HFFc6 (cell line): ENCODE data around the gene CA4. TPM values are rescaled to one million over a fixed set of nuclear protein-coding genes. Genes with fewer than 3 reads are reported as not detected.
"Not testable (repeated sequence)": the region's sequence is repeated elsewhere in the genome, so short reads cannot be mapped to it uniquely, and the experiment has no call there.

Experiments used
- DNase-seq: peaks from one replicate; pipeline ENCODE4 v3.0.0-alpha.2; 2018
- H3K27ac Mint-ChIP-seq: 2 replicates; pipeline ENCODE4 v1.8.0; 2020; ENCODE audit warnings: mild to moderate bottlenecking, mixed read lengths
- H3K27me3 Mint-ChIP-seq: 2 replicates; pipeline ENCODE4 v1.8.0; 2021; ENCODE audit warnings: mild to moderate bottlenecking, moderate library complexity, mixed read lengths; ENCODE audit not compliant: insufficient read depth
- H3K36me3 Mint-ChIP-seq: 2 replicates; pipeline ENCODE4 v1.8.0; 2021; ENCODE audit warnings: low read depth, mixed read lengths
- H3K4me1 Mint-ChIP-seq: 2 replicates; pipeline ENCODE4 v1.8.0; 2020; ENCODE audit warnings: low read depth, mixed read lengths
- H3K4me3 Mint-ChIP-seq: 2 replicates; pipeline ENCODE4 v1.8.0; 2020; ENCODE audit warnings: mild to moderate bottlenecking, moderate library complexity, mixed read lengths
- H3K9me3 Mint-ChIP-seq: 2 replicates; pipeline ENCODE4 v1.8.0; 2020; ENCODE audit warnings: mild to moderate bottlenecking, mixed read lengths
- total RNA-seq, 6 experiments: library from RNA; stranded (reverse); fragmentation: NEBNext Ultra II Directional; extraction: Animal tissue kit (Norgen Biotek cat#: 25700); gene quantifications; 2 replicates in 1 of 6; 3 replicates in 5 of 6; pipeline ENCODE4 v1.2.3, GENCODE V29; 2021
- TF ChIP-seq, protein P1 (sequence below): fragments of 200-600 bp; sonication (generic); IDR thresholded peaks from 2 replicates; pipeline ENCODE4 v1.5.0; 2021; ENCODE audit warnings: antibody characterized with exemption, mild to moderate bottlenecking

Gene CA4
- total RNA-seq, 6 experiments from 2014 or later = not detected

DNA sequence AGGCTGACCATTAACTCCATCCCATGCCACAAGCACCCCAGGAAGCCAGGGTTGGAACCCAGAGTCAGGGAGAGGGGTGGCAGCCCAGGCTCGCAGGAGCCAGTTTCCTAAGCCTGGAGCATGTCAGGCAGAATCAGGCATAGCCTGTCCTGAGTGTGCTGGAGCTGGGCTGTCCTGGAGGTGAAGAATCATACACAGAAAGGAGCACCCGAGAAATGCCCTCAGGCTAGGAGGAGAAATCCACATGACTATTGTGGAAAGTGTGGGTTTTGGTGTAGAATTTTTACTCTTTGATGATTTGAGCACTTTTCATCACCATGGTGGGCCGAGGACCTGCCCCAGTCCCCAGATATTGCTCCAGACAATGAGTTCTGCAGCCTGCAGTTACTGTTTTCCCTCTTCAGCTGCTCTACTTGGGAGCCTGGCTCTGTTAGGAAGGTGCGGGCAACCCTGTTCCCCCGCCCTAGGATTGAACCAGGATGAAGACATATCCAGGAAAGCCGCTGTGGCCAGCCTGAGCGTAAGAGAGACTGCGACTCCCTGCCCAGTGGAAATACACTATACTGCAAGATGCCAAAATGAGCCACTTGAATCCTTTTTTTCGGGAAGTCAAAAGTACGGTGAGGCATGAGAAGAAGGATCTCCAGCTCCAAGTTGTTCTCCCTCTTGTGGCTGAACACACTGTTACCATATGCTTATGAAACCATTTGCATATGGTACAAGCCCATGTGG is 42.1 kb upstream of the CA4 start:
- peak; percentile 43 for DNase-seq
- Mint-ChIP-seq H3K4me1 (peaks cover 48% of the 10 kb centered on the region), H3K9me3 (no peaks in the 10 kb centered on the region), H3K27me3 (no peaks in the 10 kb centered on the region), H3K36me3 (no peaks in the 10 kb centered on the region), H3K4me3 (no peak overlapping the region), H3K27ac (peak overlapping the region; percentile 83)
- TF ChIP-seq, protein P1, sequence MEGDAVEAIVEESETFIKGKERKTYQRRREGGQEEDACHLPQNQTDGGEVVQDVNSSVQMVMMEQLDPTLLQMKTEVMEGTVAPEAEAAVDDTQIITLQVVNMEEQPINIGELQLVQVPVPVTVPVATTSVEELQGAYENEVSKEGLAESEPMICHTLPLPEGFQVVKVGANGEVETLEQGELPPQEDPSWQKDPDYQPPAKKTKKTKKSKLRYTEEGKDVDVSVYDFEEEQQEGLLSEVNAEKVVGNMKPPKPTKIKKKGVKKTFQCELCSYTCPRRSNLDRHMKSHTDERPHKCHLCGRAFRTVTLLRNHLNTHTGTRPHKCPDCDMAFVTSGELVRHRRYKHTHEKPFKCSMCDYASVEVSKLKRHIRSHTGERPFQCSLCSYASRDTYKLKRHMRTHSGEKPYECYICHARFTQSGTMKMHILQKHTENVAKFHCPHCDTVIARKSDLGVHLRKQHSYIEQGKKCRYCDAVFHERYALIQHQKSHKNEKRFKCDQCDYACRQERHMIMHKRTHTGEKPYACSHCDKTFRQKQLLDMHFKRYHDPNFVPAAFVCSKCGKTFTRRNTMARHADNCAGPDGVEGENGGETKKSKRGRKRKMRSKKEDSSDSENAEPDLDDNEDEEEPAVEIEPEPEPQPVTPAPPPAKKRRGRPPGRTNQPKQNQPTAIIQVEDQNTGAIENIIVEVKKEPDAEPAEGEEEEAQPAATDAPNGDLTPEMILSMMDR = peak; percentile 65

DNA sequence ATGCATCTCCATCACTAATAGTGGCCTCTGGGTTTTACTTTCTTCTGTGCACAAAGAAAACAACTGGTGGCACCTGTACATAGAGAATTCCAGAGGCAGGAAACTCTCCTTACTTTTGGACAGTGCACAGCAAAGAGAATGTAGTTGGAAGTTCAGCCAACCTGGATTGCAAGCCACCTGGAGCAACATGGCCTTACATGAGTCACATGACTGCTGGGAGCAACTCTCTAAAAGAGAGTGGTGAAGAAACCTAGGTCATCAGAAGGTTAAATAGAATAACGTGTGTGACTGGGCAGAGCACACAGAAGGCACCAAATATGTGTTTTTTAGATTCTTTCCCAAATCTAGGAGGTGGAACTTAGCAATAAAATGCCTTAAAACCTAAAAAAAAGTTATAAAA is 41.5 kb upstream of the CA4 start:
- H3K27me3 Mint-ChIP-seq, DNase-seq, H3K9me3 Mint-ChIP-seq, H3K4me3 Mint-ChIP-seq, H3K27ac Mint-ChIP-seq, H3K36me3 Mint-ChIP-seq: not testable (repeated sequence)
- TF ChIP-seq, protein P1 = peak; percentile 55
- H3K4me1 Mint-ChIP-seq = peaks cover 42% of the 10 kb centered on the region

- Mint-ChIP-seq H3K36me3 (no peaks in the 10 kb centered on the region), H3K9me3 (no peaks in the 10 kb centered on the region), H3K4me3 (no peak overlapping the region), H3K4me1 (peaks cover 38% of the 10 kb centered on the region), H3K27me3 (no peaks in the 10 kb centered on the region), H3K27ac (no peak overlapping the region)
- TF ChIP-seq, protein P1 = no peak
- no peak for DNase-seq
Measured at GRCh38 chr17:60108712-60109111, 41.1 kb upstream of the CA4 start.

- Mint-ChIP-seq H3K27me3 (no peaks in the 10 kb centered on the region), H3K9me3 (no peaks in the 10 kb centered on the region), H3K27ac (no peak overlapping the region), H3K4me3 (no peak overlapping the region), H3K4me1 (peaks cover 33% of the 10 kb centered on the region), H3K36me3 (no peaks in the 10 kb centered on the region)
- TF ChIP-seq, protein P1 = no peak
- DNase-seq = no peak
Measured at GRCh38 chr17:60109161-60109560, 40.6 kb upstream of the CA4 start.

DNA sequence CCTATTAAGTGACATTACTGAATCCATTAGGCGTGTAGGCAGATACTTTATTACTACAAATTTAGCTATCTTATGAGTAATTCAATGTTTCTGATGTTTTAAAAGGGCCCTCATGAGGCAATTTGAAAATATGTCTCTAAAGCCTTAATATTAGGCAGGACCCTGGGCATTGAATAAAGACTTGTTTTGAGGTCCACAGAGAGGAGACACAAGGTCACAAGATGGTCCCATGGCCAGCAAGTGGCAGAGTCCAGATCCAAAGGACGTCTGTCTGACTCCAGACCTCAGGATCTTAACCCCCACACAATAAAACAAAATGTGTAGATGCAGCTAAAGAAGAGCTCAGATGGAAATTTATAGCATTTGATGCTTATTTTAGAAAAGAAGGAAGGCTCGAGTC is 39.2 kb upstream of the CA4 start:
- H3K4me3 Mint-ChIP-seq = no peak overlapping the region
- TF ChIP-seq, protein P1 = no peak
- no peaks in the 10 kb centered on the region for H3K36me3 Mint-ChIP-seq
- no peaks in the 10 kb centered on the region for H3K27me3 Mint-ChIP-seq
- H3K9me3 Mint-ChIP-seq = no peaks in the 10 kb centered on the region
- H3K27ac Mint-ChIP-seq = no peak overlapping the region
- no peak for DNase-seq
- H3K4me1 Mint-ChIP-seq = peaks cover 31% of the 10 kb centered on the region
